Endothelial cell of umbilical vein (primary cell): Measurements from ENCODE around the gene MOB1B. TPM values are rescaled to one million over a fixed set of nuclear protein-coding genes. Genes with fewer than 3 reads are reported as not detected.
A peak's percentile ranks its signal among the peaks of the same experiment; 100 is the strongest.

ENCODE experiments used
- BruUV-seq: library from RNA; stranded (reverse); fragments of 400-500 nt; replicated peaks from 2 replicates; lab custom pipeline; 2021; lab: Mats Ljungman, UMichigan
- CTCF ChIA-PET: fragments of 300-600, 350-600 bp; sonication (Branson Sonifier 250); formaldehyde crosslinking; loops from one replicate; lab custom pipeline; 2021; ENCODE audit warnings: antibody characterized with exemption, inconsistent platforms; lab: Charles Lee
- POLR2A ChIA-PET: fragments of 300-600, 350-600 bp; sonication (Branson Sonifier 250); formaldehyde crosslinking; loops from one replicate; lab custom pipeline; 2021; ENCODE audit warnings: antibody characterized with exemption, inconsistent platforms; lab: Charles Lee
- DNase-seq: peaks from one replicate; pipeline ENCODE4 v3.0.0-alpha.2; 2011; ENCODE audit warnings: low read depth, low spot score
- FAIRE-seq: peaks from 2 replicates; lab custom pipeline; 2011; peaks lifted over from hg19 to GRCh38; lab: Jason Lieb, UNC
- H2AFZ ChIP-seq: 2 replicates; pipeline ENCODE4 v1.6.0; 2012; ENCODE audit warnings: low read depth, low read length, control low read depth, inconsistent platforms
- H3K27ac ChIP-seq: 2 replicates; pipeline ENCODE4 v1.5.1; 2011; ENCODE audit warnings: low read depth, mild to moderate bottlenecking, control low read depth, low read length, moderate library complexity; ENCODE audit not compliant: insufficient read depth
- H3K27me3 ChIP-seq, 2 experiments: 2 replicates each; pipeline versions ENCODE4 v1.6.0 to v1.6.1; 2011; ENCODE audit warnings: low read length in 2 of 2, mixed read lengths in 1 of 2; ENCODE audit not compliant: control insufficient read depth in 2 of 2, insufficient read depth in 2 of 2
- H3K36me3 ChIP-seq, 2 experiments: 2 replicates in 1 of 2; 3 replicates in 1 of 2; pipeline ENCODE4 v1.5.1; 2011; ENCODE audit warnings: low read length in 2 of 2, mild to moderate bottlenecking in 1 of 2, moderate library complexity in 1 of 2; ENCODE audit not compliant: control insufficient read depth in 2 of 2, insufficient read depth in 2 of 2; ENCODE audit errors: extremely low read depth in 1 of 2
- H3K4me1 ChIP-seq: 3 replicates; pipeline ENCODE4 v1.5.1; 2011; ENCODE audit warnings: mild to moderate bottlenecking, low read length; ENCODE audit not compliant: control insufficient read depth, insufficient read depth; ENCODE audit errors: extremely low read depth
- H3K4me2 ChIP-seq: 2 replicates; pipeline ENCODE4 v1.6.1; 2011; ENCODE audit warnings: low read length, control low read depth, mixed read lengths; ENCODE audit not compliant: insufficient read depth
- H3K4me3 ChIP-seq, 3 experiments: fragments of 200-600 bp in 1 of 3; sonication (generic), shearing (Covaris generic) in 1 of 3; replicated peaks in 1 of 3; 2 replicates each; pipeline ENCODE4 v1.5.1; 2011 to 2016; ENCODE audit warnings: control low read depth in 3 of 3, low read length in 3 of 3, mild to moderate bottlenecking in 2 of 3, inconsistent platforms in 1 of 3, low read depth in 1 of 3, moderate library complexity in 1 of 3; ENCODE audit not compliant: insufficient read depth in 1 of 3
- H3K79me2 ChIP-seq: 2 replicates; pipeline ENCODE4 v1.6.0; 2012; ENCODE audit warnings: low read length, inconsistent platforms; ENCODE audit not compliant: control insufficient read depth, insufficient read depth
- H3K9ac ChIP-seq: replicated peaks from 2 replicates; pipeline ENCODE3; 2011; ENCODE audit warnings: low read length, control low read depth; ENCODE audit not compliant: insufficient read depth; ENCODE audit errors: extremely low read depth
- H3K9me1 ChIP-seq: replicated peaks from 3 replicates; pipeline ENCODE4 v1.6.0; 2011; ENCODE audit warnings: mild to moderate bottlenecking, low read length; ENCODE audit not compliant: control insufficient read depth, insufficient read depth; ENCODE audit errors: extremely low read depth
- H3K9me3 ChIP-seq: replicated peaks from 2 replicates; pipeline ENCODE4 v1.5.1; 2012; ENCODE audit warnings: low read length, inconsistent platforms; ENCODE audit not compliant: control insufficient read depth, insufficient read depth
- H4K20me1 ChIP-seq: replicated peaks from 2 replicates; pipeline ENCODE3; 2011; ENCODE audit warnings: mild to moderate bottlenecking, low read length; ENCODE audit not compliant: control insufficient read depth, insufficient read depth; ENCODE audit errors: extremely low read depth
- CTCF ChIP-seq, 2 donors: IDR thresholded peaks; 1 replicate in 1 of 2; 2 replicates in 1 of 2; pipeline ENCODE4 v1.5.1; 2011; ENCODE audit warnings: low read length in 2 of 2, mild to moderate bottlenecking in 2 of 2, moderate library complexity in 2 of 2, control low read depth in 1 of 2, inconsistent platforms in 1 of 2, low read depth in 1 of 2; ENCODE audit not compliant: insufficient read depth in 1 of 2; ENCODE audit errors: extremely low read depth in 1 of 2
- EZH2 ChIP-seq: IDR thresholded peaks from 2 replicates; pipeline ENCODE4 v1.6.1; 2012; ENCODE audit warnings: borderline replicate concordance, low read depth, mild to moderate bottlenecking, moderate library complexity, low read length, inconsistent platforms; ENCODE audit not compliant: severe bottlenecking
- FOS ChIP-seq: IDR thresholded peaks from 2 replicates; pipeline ENCODE4 v1.6.1; 2011; ENCODE audit warnings: mild to moderate bottlenecking, low read length, moderate library complexity, borderline replicate concordance; ENCODE audit not compliant: insufficient read depth
- MAX ChIP-seq: IDR thresholded peaks from 2 replicates; pipeline ENCODE4 v1.6.1; 2011; ENCODE audit not compliant: insufficient read depth, insufficient read length
- MYC ChIP-seq: IDR thresholded peaks from one replicate; pipeline ENCODE4 v1.6.1; 2011; ENCODE audit warnings: mild to moderate bottlenecking, low read depth, low read length
- POLR2A ChIP-seq: IDR thresholded peaks from 2 replicates; pipeline ENCODE4 v1.6.1; 2012; ENCODE audit warnings: low read depth, mild to moderate bottlenecking, control low read depth, low read length
- POLR2AphosphoS5 ChIP-seq: IDR thresholded peaks from 2 replicates; pipeline ENCODE4 v1.6.1; 2012; ENCODE audit warnings: low read depth, mild to moderate bottlenecking, control low read depth, low read length, moderate library complexity; ENCODE audit not compliant: insufficient read depth
- dilution Hi-C: fragments of 300-500 bp; cut with MboI; formaldehyde crosslinking; loops from one replicate; pipeline ENCODE4 v1.15.0; 2019; ENCODE audit warnings: low sequenced_read_pairs; ENCODE audit not compliant: extremely low pct_ligation_motif_present
- intact Hi-C: fragments of 100-400 bp; cut with micrococcal nuclease; formaldehyde crosslinking; loops from one replicate; pipeline ENCODE4 v1.10.0; 2022
- polyA plus RNA-seq, 4 experiments: library from polyadenylated mRNA; depleted of rRNA in 3 of 4; stranded (reverse) in 3 of 4; unstranded in 1 of 4; fragments of >200 nt; gene quantifications; 2 replicates each; pipeline versions ENCODE4 v1.2.1 to v1.2.3, GENCODE V29; 2011 to 2012; ENCODE audit warnings: missing spikeins in 1 of 4
- total RNA-seq: library from RNA; stranded (reverse); gene quantifications from 2 replicates; pipeline ENCODE4 v1.2.3, GENCODE V29; 2021

Gene MOB1B
- total and polyA plus RNA-seq, 2 donors (not counting 3 experiments of a cell fraction or from before 2014, with no cell fraction given): 4.3 to 23.9 TPM

GRCh38 chr4:71026086-71026485, 123.9 kb downstream of the MOB1B start:
- Histone ChIP-seq H3K9me3 (no peaks in the 10 kb centered on the region), H4K20me1 (no peaks in the 10 kb centered on the region), H3K27ac (no peak overlapping the region), H3K4me3 (no peak overlapping the region), H3K9ac (no peak overlapping the region), H3K27me3 (no peaks in the 10 kb centered on the region), H3K4me2 (peak overlapping the region; percentile 46), H2AFZ (no peak overlapping the region), H3K9me1 (no peaks in the 10 kb centered on the region), H3K79me2 (no peaks in the 10 kb centered on the region), H3K4me1 (peaks cover 8% of the 10 kb centered on the region), H3K36me3 (peaks cover 0 to 9% of the 10 kb centered on the region in 2 experiments)
- POLR2A ChIA-PET: no interaction called here
- FAIRE-seq (peak; percentile 77), DNase-seq (peak; percentile 82)
- dilution Hi-C loops (no loop called here), intact Hi-C loops (no loop called here)
- no TSS peak for BruUV-seq
- CTCF ChIA-PET: interaction anchor here (1.0 to 5.3 kb wide), 6 partner anchors 18 to 376 kb away, joined by 3 to 76 read pairs (median 4); partner anchors contain the start of genes DCK and MOB1B
- TF ChIP-seq CTCF (IDR thresholded peaks at IDR 0.05; ENCODE audit: extremely low read depth in 1 of 2, insufficient read depth in 1 of 2, low read depth in 1 of 2, low read length in 2 of 2) (no peak), MAX (no peak), FOS (peak; percentile 30), MYC (no peak), POLR2A (no peak), EZH2 (no peak), POLR2AphosphoS5 (no peak)
